HTERT RPE-1 (cell line): ENCODE results near the gene PLCB3.

Source experiments
- in situ Hi-C: fragments of 300-500 bp; cut with MboI; formaldehyde crosslinking; loops from 4 replicates; pipeline ENCODE4 v1.14.3; 2020; ENCODE audit warnings: low sequenced_read_pairs

PLCB3 gene

DNA sequence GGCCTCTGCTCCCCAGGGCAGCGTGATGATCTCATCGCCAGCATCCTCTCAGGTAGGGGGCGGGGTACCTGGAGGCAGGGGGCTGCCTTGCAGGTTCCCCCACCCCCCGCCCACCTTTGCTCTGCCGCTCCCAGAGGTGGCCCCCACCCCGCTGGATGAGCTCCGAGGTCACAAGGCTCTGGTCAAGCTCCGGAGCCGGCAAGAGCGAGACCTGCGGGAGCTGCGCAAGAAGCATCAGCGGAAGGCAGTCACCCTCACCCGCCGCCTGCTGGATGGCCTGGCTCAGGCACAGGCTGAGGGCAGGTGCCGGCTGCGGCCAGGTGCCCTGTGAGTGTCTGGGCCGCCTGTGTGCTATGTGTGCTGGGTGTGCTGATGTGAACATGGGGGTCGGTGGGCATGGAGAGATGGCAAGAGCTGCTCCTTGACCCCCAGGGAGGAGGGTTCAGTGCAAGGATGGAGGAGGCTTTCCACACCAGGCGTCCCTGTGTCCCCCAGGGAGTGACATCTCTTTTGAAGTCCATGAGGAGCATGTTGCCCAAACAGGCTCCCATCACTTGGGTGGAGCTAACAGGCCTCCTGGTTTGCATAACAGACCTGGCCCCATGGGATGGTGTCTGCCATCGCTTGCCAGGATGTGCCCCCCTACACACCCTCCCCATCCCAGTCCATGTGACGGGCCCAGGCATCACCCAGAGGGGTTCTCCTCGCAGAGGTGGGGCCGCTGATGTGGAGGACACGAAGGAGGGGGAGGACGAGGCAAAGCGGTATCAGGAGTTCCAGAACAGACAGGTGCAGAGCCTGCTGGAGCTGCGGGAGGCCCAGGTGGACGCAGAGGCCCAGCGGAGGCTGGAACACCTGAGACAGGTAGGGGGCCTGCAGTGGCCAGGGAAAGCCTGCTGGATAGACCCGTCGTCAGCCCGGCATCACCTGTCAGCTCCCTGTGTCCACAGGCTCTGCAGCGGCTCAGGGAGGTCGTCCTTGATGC, 14.1 kb downstream of the PLCB3 start:
- in situ Hi-C loops = no loop called here

DNA sequence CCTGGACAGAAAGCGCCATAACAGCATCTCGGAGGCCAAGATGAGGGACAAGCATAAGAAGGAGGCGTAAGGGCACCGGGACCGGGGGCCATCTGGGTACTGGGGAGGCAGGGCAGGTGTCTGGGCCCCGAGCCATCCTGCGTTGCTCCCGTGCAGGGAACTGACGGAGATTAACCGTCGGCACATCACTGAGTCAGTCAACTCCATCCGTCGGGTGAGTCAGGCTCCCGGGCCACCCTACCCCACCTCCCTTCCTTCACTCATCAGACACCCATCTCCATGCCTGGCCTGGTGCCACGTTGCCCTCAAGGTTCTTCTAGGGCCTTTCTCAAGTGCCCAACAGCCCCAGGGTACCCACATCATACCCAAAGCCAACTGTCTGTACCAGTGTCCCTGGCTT, 15.0 kb downstream of the PLCB3 start:
- in situ Hi-C loops = no loop called here

DNA sequence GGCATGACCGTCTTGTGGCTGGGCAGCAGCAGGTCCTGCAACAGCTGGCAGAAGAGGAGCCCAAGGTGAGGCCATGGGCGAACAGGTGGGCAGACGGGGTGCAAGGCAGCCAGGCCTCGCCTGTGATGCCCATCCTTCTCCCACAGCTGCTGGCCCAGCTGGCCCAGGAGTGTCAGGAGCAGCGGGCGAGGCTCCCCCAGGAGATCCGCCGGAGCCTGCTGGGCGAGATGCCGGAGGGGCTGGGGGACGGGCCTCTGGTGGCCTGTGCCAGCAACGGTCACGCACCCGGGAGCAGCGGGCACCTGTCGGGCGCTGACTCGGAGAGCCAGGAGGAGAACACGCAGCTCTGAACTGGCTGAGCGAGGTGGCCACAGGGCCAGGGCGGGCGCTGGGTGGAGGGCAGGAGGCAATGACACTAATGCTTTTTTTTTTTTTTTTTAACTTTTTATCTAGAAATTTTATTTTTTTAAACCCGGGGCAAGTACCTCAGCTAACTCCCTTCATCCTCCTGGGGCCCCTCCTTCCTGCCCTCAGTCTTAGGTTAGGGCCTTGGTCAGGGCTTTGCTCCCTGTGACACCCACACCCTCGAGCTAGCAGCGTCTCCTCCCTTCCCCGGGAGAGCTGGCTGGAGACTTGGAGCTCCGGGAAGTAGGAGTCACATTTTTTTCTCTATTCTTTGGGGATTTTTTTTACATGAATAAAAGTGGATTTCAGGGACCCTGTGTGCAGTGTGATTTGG, 16.0 kb downstream of the PLCB3 start:
- in situ Hi-C loops = no loop called here

DNA sequence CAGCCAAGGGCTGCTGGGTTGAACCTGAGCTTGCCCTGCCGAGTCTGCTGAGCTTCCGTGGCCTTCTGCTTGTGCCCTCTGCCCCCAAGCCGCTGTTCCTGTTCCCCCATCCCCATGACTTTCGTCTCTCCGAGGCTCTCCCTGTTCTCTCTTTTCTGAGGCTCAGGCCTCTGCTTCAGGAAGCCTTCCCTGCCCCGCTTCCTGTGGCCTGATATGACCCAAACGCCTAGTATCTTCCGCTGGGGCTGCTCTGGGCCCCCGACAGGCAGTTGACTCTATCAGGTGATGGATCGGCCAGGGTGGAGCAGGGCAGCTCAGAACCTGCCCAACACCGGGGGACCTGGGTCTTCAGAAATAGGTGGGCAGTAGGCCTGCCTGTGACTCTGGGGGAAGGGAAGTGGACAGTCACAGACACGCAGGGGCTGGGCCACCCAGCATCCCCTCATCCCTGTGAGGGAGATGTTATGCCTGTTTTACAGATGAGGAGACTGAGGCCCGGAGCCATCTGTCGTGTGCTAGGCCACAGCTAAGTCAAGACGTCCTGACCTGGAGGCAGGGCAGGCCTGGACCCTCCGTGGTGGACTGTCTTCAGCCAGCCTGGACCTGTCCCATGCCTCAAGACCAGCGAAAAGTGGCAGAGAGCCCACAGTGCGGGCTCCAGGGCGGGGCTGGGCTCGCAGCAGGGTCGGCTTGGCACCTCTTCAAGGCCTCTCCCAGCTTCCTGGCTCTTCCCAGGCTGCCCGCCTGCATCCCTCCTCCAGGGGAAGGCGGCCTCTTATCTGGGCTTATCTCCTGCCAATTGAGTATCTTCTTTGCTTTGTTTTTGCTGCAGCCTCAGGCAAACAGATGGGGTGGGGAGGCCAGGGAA, 16.9 kb downstream of the PLCB3 start:
- in situ Hi-C loops = no loop called here

DNA sequence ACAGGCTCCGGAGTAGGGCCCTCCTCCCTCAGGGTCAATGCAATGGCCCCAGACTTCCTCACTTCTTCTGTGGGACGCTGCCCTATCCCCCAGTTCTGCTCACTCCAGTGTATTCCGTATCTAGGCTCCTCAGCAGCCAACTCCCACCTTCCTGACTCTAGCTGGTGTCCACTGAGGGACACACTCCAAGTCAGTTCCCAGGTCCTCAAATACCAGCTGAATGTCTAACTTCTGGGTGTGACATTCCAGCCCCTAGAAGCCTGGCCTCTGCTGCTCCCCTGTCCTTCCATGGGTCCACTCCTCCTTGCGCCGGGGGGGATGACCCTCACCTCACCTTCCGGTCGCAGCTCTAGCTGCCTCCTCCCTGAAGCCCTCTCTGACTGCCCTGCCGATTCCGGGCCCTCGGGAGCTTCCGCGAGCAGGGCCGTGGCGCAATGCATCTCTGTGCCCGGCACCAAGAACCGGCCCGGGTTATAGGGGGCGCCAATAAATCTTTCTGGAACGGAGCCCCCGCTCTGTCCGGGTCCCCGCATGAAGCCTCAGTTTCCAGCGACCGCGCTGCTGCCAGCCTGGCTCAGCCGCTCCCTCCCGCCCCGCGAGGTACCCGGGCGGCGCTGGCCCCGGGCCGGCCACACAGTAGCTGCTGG, 17.7 kb downstream of the PLCB3 start:
- in situ Hi-C loops = no loop called here

DNA sequence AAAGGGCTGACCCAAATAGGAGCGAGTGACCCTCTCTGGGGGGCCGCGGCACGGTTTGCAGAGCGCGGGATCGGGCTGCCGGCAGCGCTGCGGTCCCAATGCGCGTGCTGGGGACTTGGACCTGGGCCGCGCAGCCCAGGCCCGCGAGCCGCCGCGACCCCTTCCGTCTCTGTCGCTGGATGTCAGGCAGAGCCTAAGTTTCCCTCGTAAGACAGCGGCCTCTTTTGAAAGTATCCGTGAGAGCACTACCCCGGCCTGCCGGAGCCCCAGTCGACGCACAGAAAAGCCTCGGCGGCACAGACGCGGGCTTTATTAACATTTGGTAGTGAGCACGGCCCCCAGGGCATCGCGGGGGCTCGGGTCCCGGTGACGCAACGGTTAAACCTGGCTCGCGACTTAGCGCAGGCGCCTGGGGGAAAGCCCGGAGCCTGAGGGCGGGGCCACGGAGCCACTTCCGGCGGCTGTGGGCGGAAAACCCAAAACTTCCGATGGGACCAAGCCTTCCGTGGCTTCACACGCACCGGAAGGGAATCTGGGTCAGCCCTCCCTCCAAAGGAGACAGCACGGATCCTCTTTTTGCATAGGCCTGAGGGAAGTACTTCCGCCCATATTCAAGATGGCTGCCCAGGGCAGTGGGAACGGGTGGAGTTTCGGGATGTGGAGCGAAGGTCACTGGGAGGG, 18.4 kb downstream of the PLCB3 start:
- in situ Hi-C loops = no loop called here

DNA sequence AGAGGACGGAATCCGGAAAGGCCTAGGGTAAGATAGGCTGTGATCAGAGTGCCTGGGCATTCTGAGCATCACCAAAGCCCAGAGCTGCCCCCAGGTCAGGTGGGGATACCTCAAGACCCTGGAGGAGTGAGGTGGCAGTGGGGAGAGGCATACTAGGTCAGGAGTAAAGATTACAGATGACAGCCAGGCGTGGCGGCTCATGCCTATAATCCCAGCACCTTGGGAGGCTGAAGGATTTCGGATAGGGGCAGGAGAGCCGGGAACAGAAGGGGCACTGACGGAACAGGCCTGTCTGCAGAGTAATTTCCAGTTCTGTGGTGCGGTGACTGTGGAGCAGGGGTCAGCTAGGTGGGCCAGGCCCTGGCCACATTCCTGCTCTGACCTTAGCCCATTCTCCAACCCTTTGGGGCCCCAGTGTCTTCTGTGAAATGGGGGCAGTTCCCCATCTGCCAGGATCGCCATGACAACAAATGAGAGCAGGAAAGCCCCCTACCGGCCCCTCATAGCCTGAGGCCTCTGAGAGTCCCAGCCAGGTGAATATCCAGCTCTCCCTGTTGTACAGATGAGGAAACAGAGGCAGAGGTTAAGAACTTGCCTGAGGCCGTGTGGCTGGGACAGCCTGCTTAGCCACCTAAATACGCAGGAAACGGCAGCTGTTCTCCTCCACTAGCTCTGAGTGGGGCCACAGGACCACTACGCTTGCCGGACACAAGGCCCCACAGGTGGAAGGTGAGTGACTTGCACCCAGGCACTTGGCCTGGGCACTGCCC, 23.9 kb downstream of the PLCB3 start:
- in situ Hi-C loops = no loop called here

DNA sequence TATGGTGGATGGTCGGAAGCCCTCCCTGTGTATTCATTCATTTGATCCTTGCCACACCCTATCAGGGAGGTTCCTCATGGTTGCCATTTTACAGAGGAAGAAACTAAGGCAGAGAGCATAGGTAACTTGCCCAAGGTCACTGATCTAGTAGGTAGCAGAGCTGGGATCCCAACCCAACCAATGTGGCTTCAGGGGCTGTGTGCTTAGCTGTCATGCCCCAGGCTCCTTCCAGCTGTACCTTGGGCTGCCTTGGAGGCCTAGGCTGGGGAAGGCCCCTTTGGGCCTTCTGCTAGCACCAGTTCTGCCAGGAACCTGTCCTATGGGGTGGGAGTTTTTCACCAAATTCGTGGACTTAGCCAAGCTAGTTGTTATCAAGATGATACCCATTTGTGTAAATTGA, 24.5 kb downstream of the PLCB3 start:
- in situ Hi-C loops = no loop called here

DNA sequence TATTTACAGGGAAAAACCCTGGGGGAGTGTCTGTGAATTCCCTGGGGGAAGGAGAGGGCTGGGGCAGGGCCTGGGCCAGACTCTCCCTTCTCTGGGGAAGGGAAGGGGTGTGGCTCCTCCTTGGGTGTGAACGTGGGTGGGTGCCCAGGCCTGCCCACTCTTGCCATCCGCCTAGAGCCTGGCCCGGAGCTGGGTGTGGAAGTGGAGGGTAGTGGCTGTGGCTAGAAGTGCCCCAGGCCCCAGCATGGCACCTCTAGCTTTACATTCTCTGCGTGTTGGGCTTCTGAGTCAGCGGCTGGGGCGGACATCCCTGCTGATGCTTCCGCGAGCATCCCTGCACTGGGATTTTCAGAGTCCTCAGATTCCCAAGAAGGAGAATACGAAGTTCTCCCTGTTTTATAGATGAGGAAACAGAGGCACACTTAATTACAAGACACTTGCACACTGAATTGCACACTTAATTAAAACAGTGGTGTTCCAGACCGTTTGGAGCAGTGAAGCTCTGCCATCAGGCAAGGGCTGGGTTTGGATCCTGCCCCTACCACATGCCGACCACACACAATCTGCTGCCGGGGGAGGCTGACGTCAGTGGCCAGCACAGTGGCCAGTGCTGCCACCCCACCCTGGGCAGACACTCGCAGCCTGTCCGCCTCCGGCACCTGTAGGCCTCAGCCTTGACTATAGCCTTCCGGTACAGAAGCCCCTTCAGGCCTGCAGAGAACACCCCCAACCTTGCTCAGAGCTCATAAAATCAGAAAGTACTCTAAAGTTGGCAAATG, 25.5 kb downstream of the PLCB3 start:
- in situ Hi-C loops = no loop called here

DNA sequence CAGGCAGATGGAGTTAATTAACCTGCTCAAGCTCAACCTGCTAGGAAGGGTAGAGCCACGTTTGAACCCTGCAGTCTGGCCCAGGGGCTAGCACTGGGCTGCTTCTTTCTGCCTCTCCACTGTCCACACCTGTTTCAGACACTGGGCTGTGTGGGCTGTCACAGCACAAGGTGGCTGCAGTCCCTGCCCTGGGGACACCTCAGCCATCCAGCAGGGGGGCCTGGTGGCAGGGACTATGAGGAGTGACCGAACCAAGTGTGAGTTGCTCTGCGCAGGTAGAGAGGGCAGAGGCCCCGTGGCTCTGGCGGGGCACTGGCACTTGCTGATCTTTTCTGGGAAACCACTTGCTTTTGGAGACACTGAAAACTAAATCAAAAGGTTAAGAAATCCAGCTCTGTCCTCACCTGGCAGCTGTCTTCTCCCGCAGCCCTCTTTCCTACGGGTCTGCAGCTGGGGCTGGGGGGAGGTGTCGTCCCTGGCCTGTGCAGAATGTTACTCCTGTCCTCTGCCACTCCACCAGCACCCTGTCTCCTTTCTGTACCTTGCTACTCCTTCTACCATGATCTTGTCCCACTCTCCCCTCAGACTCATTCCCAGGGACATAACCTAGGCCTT, 27.4 kb downstream of the PLCB3 start:
- in situ Hi-C loops = no loop called here

DNA sequence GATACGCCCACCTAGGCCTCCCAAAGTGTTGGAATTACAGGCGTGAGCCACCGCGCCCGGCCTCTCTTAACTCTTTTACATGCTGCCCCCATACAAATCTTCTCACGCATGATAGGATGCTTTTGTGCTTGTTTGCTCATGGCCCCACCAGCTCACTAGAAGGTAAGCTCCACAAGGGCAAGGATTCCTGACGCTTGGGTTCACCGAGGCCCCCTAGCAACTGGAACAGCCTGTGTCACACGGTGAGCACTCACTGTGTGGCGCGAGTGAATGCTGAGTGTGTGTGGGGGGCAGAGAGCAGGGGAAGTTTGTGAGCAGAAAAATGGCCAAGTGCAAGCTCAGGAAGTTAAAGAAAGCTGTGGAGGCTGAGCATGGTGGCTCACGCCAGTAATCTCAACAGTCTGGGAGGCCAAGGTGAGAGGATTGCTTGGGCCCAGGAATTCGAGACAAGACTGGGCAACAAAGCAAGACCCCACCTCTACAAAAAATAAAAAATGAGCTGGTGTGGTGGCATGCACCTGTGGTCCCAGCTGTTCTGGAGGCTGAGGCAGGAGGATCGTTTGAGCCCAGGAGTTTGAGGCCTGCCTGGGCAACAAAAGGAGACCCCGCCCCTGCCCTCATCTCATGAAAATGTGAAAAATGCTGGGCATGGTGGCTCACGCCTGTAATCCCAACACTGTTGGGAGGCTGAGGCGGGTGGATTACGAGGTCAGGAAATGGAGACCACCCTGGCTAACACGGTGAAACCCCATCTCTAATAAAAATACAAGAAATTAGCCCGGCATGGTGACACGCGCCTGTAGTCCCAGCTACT, 30.8 kb downstream of the PLCB3 start:
- in situ Hi-C loops = no loop called here

DNA sequence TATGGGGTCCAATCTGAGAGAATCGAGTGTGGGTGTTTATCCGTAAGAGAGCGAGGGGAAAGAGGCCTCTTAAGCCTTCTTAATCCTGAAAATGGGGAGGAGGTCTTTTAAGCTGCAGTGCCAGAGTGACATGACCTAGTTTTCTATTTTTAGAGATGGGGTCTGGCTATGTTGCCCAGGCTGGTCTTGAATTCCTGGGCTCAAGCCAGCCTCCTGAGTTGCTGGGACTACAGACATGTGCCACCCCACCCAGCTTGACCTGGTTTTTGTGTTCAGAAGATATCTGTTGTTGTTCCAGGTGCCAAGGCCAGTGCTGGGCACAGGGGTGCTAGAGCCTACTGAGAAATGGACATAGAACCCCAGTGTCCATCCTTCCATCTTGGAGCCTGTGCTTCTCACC, 31.8 kb downstream of the PLCB3 start:
- in situ Hi-C loops = no loop called here

DNA sequence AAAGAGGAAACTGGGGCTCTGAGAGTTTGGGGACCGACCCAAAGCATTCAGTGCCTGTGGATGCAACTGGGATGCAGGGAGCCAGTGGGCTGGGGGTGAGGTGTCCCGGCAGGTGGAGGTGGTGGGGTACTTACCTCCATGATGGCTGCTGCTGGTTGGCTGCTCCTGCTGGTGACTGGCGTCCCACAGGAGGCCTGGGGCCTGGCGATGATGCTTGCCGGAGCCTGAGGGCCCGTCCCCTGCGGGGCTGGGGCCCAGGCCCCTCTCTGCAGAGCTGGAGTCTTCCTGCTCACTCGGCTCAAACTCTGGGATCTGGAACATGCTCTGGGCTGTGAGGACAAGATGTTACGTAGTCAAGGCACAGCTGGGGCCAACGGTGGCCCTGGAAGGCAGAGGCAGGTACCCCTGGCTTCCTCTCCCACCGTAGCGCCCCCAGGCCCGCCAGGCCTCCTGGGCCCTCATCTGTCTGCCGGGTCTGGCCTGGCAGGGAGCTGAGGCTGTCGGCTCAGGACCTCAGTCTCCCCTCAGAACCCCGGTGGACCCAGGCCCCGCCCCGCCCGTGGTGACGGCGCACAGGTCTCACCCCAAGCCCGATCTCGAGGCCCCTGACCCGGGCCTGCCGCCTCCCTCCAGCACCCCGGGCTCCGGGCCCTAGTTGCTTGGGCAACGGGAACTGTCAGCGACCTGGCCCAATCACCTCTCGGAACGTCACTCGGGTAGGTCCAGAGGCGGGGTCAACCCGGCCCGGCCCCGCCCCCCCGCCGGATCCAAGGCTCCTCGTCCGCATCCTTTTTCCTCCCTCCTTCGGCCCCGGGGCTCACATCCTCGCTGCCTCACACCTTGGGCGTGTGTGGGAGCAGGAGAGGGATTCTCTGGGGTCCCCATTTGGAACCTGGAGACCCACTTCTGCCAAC, 33.0 kb downstream of the PLCB3 start, which contains the start of gene BAD:
BAD (minus strand) TSS at position 618 of the 914 bp plus-strand sequence; CDS start at position 321, 297 bp downstream.
- in situ Hi-C loops = no loop called here

DNA sequence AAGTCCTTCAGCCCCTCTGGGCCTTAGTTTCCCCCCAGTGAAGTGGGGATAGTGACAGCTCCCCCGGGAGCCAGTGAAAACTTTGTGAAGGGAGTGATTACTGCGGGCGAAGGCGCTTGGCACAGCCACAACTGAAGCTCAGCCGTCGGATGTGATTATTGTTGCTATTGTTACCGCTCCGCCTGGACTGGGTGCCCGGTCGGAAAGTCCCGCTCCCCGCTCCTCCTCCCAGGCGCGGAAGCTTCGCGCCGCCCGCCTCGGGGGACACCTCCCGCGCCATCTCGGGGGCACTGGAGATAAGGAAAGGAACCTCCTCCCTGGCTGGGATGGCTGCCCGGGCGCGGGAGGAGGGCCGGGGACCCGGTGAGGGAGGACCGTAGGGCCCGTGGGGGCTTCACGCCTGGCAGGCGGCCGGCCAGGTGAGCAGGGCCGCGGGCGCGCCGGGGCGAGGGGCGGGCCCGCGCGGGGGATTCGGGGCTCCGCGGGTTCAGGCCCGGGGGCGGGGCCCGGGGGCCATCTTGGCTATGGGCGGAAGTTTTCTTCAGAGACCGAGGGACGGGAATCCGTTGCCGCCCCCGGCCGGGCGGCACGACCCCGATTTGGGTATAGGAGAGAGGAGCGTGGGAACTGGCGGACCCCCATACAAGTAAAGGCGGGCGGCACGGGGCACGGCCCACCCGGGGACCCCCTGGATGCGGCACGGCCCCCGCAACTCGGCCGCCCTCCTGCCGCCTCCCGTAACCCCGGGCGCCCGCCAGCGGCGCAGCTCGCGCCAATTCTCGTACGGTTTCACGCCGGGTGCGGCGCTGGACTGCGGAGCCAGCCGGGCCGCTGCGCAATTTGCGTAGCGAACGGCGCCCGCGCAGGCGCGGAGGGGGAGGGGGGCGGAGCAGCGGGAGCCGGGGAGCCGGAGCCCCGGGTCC, 33.9 kb downstream of the PLCB3 start, which contains the start of gene GPR137:
GPR137 (plus strand) TSS at position 887 of the 923 bp plus-strand sequence. CDS start 677 bp downstream, outside the sequence.
- in situ Hi-C loops = no loop called here
